CD4-positive, alpha-beta memory T cell (primary cell): ENCODE data around the gene UNC13C. TPM values are rescaled to one million over a fixed set of nuclear protein-coding genes. Genes with fewer than 3 reads are reported as not detected.

ENCODE experiments used
- CTCF ChIA-PET: fragments of 350-600 bp; sonication (Branson Sonifier 250); formaldehyde crosslinking; loops from one replicate; lab custom pipeline; 2021; ENCODE audit warnings: inconsistent platforms; ENCODE audit not compliant: partially characterized antibody; lab: Charles Lee
- POLR2A ChIA-PET: fragments of 350-600 bp; sonication (Branson Sonifier 250); formaldehyde crosslinking; loops from one replicate; lab custom pipeline; 2021; ENCODE audit not compliant: partially characterized antibody; lab: Charles Lee
- DNase-seq, 5 donors: peaks; one replicate each; pipeline versions ENCODE4 v3.0.0 to v3.0.0-alpha.2; 2020 to 2022; ENCODE audit warnings: mixed read lengths in 1 of 5
- H3K27ac ChIP-seq: one replicate; pipeline ENCODE4 v1.7.0; 2013; ENCODE audit warnings: low read depth, low read length
- H3K27me3 ChIP-seq: 2 replicates; pipeline ENCODE4 v1.7.0; 2013; ENCODE audit warnings: mild to moderate bottlenecking, low read length, moderate library complexity; ENCODE audit not compliant: insufficient read depth
- H3K36me3 ChIP-seq: 2 replicates; pipeline ENCODE4 v1.7.0; 2013; ENCODE audit warnings: mild to moderate bottlenecking, low read length, moderate library complexity; ENCODE audit not compliant: insufficient read depth
- H3K4me1 ChIP-seq: 2 replicates; pipeline ENCODE4 v1.7.0; 2013; ENCODE audit warnings: mild to moderate bottlenecking, low read length, moderate library complexity; ENCODE audit not compliant: insufficient read depth
- H3K4me3 ChIP-seq, 2 donors: one replicate each; pipeline ENCODE4 v1.7.0; 2013; ENCODE audit warnings: low read length in 2 of 2, mild to moderate bottlenecking in 1 of 2
- H3K9me3 ChIP-seq, 2 donors: one replicate each; pipeline ENCODE4 v1.7.0; 2013; ENCODE audit warnings: low read length in 2 of 2, control low read depth in 1 of 2; ENCODE audit not compliant: control insufficient read depth in 1 of 2
- H3K27ac Mint-ChIP-seq, 7 donors: one replicate each; pipeline ENCODE4 v1.8.0; 2020 to 2021; ENCODE audit warnings: mixed read lengths in 7 of 7, mild to moderate bottlenecking in 6 of 7, inconsistent platforms in 3 of 7, moderate library complexity in 3 of 7
- H3K27me3 Mint-ChIP-seq, 2 donors: one replicate each; pipeline ENCODE4 v1.8.0; 2020 to 2021; ENCODE audit warnings: mixed read lengths in 2 of 2
- H3K36me3 Mint-ChIP-seq, 2 donors: one replicate each; pipeline ENCODE4 v1.8.0; 2020 to 2021; ENCODE audit warnings: mixed read lengths in 2 of 2, inconsistent platforms in 1 of 2, mild to moderate bottlenecking in 1 of 2
- H3K4me1 Mint-ChIP-seq, 4 donors: one replicate each; pipeline ENCODE4 v1.8.0; 2020 to 2021; ENCODE audit warnings: mixed read lengths in 4 of 4, mild to moderate bottlenecking in 1 of 4
- H3K4me3 Mint-ChIP-seq, 8 donors: one replicate each; pipeline ENCODE4 v1.8.0; 2020 to 2021; ENCODE audit warnings: mixed read lengths in 8 of 8, mild to moderate bottlenecking in 7 of 8, moderate library complexity in 6 of 8, inconsistent platforms in 3 of 8
- H3K9me3 Mint-ChIP-seq, 8 donors: one replicate each; pipeline ENCODE4 v1.8.0; 2020 to 2021; ENCODE audit warnings: mixed read lengths in 8 of 8, mild to moderate bottlenecking in 5 of 8, inconsistent platforms in 3 of 8, moderate library complexity in 1 of 8
- intact Hi-C: fragments of 100-400 bp; cut with micrococcal nuclease; formaldehyde crosslinking; loops from one replicate; pipeline ENCODE4 v1.15.1; 2023
- polyA plus RNA-seq, 2 donors: library from polyadenylated mRNA; unstranded; fragments of 300-500 nt; fragmentation: Illumina TruSeq; gene quantifications; one replicate each; pipeline ENCODE4 v1.2.3, GENCODE V29; 2021
- total RNA-seq, 2 experiments: library from RNA; stranded (reverse); gene quantifications; one replicate each; pipeline ENCODE4 v1.2.3, GENCODE V29; 2021

UNC13C gene
- total and polyA plus RNA-seq, 4 experiments from 2014 or later, result not detected

- Histone ChIP-seq H3K4me3 (no peak overlapping the region), H3K9me3 (no peaks in the 10 kb centered on the region), H3K27me3 (no peaks in the 10 kb centered on the region), H3K4me1 (no peaks in the 10 kb centered on the region), H3K27ac (no peak overlapping the region), H3K36me3 (no peaks in the 10 kb centered on the region)
- CTCF ChIA-PET, result no interaction called here
- Mint-ChIP-seq H3K27ac (no peak overlapping the region), H3K9me3 (peaks cover 0 to 5% (median under 1%) of the 10 kb centered on the region in 8 donors), H3K36me3 (no peaks in the 10 kb centered on the region), H3K4me1 (no peaks in the 10 kb centered on the region), H3K4me3 (no peak overlapping the region), H3K27me3 (peaks cover 2 to 7% of the 10 kb centered on the region in 2 donors)
- intact Hi-C loops, result no loop called here
- no peak for DNase-seq
- POLR2A ChIA-PET, result no interaction called here
These were observed 6.0 kb downstream of the UNC13C start for GRCh38 chr15:53984221-53984620.

- peaks cover 0 to 5% of the 10 kb centered on the region in 2 donors for H3K27me3 Mint-ChIP-seq
- no peaks in the 10 kb centered on the region for H3K4me1 Mint-ChIP-seq
- H3K4me3 Mint-ChIP-seq, result no peak overlapping the region
- no peaks in the 10 kb centered on the region for H3K36me3 Mint-ChIP-seq
- no peak overlapping the region for H3K27ac Mint-ChIP-seq
- DNase-seq, result no peak
- CTCF ChIA-PET, result no interaction called here
- Histone ChIP-seq H3K4me3 (no peak overlapping the region), H3K9me3 (no peaks in the 10 kb centered on the region), H3K4me1 (no peaks in the 10 kb centered on the region), H3K27me3 (no peaks in the 10 kb centered on the region), H3K36me3 (no peaks in the 10 kb centered on the region), H3K27ac (no peak overlapping the region)
- intact Hi-C loops, result no loop called here
- H3K9me3 Mint-ChIP-seq, result peaks cover 0 to 5% (median under 1%) of the 10 kb centered on the region in 8 donors
- POLR2A ChIA-PET, result no interaction called here
These were observed 7.3 kb downstream of the UNC13C start for GRCh38 chr15:53985562-53985961.

GRCh38 chr15:53987480-53987879, 9.2 kb downstream of the UNC13C start:
- H3K27me3 ChIP-seq, result no peaks in the 10 kb centered on the region
- no peak overlapping the region for H3K4me3 ChIP-seq
- Mint-ChIP-seq H3K4me3 (no peak overlapping the region), H3K36me3 (no peaks in the 10 kb centered on the region), H3K27me3 (peaks cover 0 to 4% of the 10 kb centered on the region in 2 donors), H3K9me3 (peaks cover 0 to 5% (median 3%) of the 10 kb centered on the region in 8 donors), H3K4me1 (no peaks in the 10 kb centered on the region), H3K27ac (no peak overlapping the region)
- H3K4me1 ChIP-seq, result no peaks in the 10 kb centered on the region
- H3K9me3 ChIP-seq, result no peaks in the 10 kb centered on the region
- no peak for DNase-seq
- H3K36me3 ChIP-seq, result no peaks in the 10 kb centered on the region
- CTCF ChIA-PET, result no interaction called here
- H3K27ac ChIP-seq, result no peak overlapping the region
- POLR2A ChIA-PET, result no interaction called here
- intact Hi-C loops, result no loop called here

- DNase-seq, result no peak
- no peak overlapping the region for H3K27ac Mint-ChIP-seq
- peaks cover 0 to 2% of the 10 kb centered on the region in 2 donors for H3K27me3 Mint-ChIP-seq
- no peak overlapping the region for H3K27ac ChIP-seq
- H3K9me3 ChIP-seq, result no peaks in the 10 kb centered on the region
- H3K36me3 ChIP-seq, result no peaks in the 10 kb centered on the region
- intact Hi-C loops, result no loop called here
- no peaks in the 10 kb centered on the region for H3K4me1 ChIP-seq
- ChIA-PET CTCF (no interaction called here), POLR2A (no interaction called here)
- H3K4me1 Mint-ChIP-seq, result no peaks in the 10 kb centered on the region
- no peaks in the 10 kb centered on the region for H3K27me3 ChIP-seq
- peaks cover 0 to 2% (median under 1%) of the 10 kb centered on the region in 8 donors for H3K9me3 Mint-ChIP-seq
- H3K4me3 ChIP-seq, result no peak overlapping the region
- no peaks in the 10 kb centered on the region for H3K36me3 Mint-ChIP-seq
- H3K4me3 Mint-ChIP-seq, result no peak overlapping the region
These were observed 29.0 kb downstream of the UNC13C start for GRCh38 chr15:54007256-54007655.

DNA sequence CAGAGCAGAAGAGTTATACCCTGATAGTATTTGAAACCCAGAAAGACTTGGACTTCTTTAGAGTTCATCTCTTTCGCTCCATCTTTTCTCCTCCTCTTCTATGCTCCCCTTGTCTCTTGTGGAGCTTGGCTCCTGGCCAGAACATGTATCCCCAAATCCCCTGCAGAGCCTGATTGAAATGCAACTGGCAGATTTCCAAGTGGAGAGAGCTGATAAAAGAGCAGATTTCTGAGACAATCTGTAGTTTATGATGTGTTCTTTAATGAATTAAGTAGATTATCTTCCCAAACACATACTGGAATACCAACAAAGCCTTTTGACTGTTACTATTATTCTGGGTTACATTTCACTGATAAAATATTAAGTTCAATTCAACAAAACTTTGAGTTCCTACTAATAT, 33.4 kb downstream of the UNC13C start:
- Mint-ChIP-seq H3K27me3 (peaks cover 0 to 2% of the 10 kb centered on the region in 2 donors), H3K9me3 (peaks cover 0 to 6% (median 2%) of the 10 kb centered on the region in 8 donors), H3K36me3 (no peaks in the 10 kb centered on the region), H3K4me3 (no peak overlapping the region), H3K27ac (no peak overlapping the region), H3K4me1 (no peaks in the 10 kb centered on the region)
- H3K4me1 ChIP-seq, result no peaks in the 10 kb centered on the region
- H3K4me3 ChIP-seq, result no peak overlapping the region
- intact Hi-C loops, result no loop called here
- no peaks in the 10 kb centered on the region for H3K27me3 ChIP-seq
- H3K27ac ChIP-seq, result no peak overlapping the region
- ChIA-PET POLR2A (no interaction called here), CTCF (interaction anchor here (0.6 kb wide), 1 partner anchor 9 kb away, joined by 3 read pairs; no protein-coding TSS in a partner anchor)
- DNase-seq, result no peak
- H3K36me3 ChIP-seq, result no peaks in the 10 kb centered on the region
- H3K9me3 ChIP-seq, result no peaks in the 10 kb centered on the region

DNA sequence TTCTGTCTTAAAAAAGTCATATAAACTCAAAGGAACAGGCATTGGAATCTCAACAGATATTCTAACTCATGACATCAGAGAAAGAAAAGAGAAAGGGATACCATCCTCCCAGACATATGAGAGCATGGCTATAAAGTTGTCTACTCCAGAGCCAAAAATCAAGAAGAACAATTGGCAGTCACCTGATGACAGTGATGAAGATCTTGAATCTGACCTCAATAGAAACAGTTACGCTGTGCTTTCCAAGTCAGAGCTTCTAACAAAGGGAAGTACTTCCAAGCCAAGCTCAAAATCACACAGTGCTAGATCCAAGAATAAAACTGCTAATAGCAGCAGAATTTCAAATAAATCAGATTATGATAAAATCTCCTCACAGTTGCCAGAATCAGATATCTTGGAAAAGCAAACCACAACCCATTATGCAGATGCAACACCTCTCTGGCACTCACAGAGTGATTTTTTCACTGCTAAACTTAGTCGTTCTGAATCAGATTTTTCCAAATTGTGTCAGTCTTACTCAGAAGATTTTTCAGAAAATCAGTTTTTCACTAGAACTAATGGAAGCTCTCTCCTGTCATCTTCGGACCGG, 35.9 kb downstream of the UNC13C start:
- H3K4me3 Mint-ChIP-seq, result no peak overlapping the region
- no peaks in the 10 kb centered on the region for H3K27me3 ChIP-seq
- DNase-seq, result no peak
- peaks cover 0 to 2% of the 10 kb centered on the region in 2 donors for H3K27me3 Mint-ChIP-seq
- CTCF ChIA-PET, result no interaction called here
- H3K9me3 ChIP-seq, result no peaks in the 10 kb centered on the region
- no peak overlapping the region for H3K27ac ChIP-seq
- H3K9me3 Mint-ChIP-seq, result peaks cover 0 to 6% (median 2%) of the 10 kb centered on the region in 8 donors
- H3K4me3 ChIP-seq, result no peak overlapping the region
- H3K27ac Mint-ChIP-seq, result no peak overlapping the region
- no peaks in the 10 kb centered on the region for H3K4me1 ChIP-seq
- no peaks in the 10 kb centered on the region for H3K36me3 Mint-ChIP-seq
- H3K36me3 ChIP-seq, result no peaks in the 10 kb centered on the region
- no peaks in the 10 kb centered on the region for H3K4me1 Mint-ChIP-seq
- intact Hi-C loops, result no loop called here
- POLR2A ChIA-PET, result no interaction called here

DNA sequence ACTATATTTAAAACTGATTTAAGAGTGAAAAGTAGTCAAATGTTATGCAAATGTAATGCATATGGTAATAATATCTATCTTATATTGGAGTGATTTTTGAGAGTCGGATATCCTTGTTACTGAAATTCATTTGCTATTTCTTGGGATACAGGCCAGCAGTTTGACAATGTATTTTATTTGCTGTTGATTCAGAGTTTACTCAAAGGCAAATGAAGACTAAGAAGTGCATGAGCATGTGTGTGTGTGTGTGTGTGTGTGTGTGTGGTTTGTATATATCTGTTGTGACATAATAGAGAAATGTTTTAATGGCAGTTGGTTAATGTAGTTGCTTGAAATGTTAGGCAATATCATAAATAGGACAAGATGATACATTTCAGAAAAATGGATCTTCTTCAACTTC, 39.0 kb downstream of the UNC13C start:
- Histone ChIP-seq H3K4me1 (no peaks in the 10 kb centered on the region), H3K4me3 (no peak overlapping the region), H3K9me3 (no peaks in the 10 kb centered on the region), H3K36me3 (no peaks in the 10 kb centered on the region), H3K27ac (no peak overlapping the region), H3K27me3 (no peaks in the 10 kb centered on the region)
- ChIA-PET CTCF (no interaction called here), POLR2A (no interaction called here)
- Mint-ChIP-seq H3K4me3 (no peak overlapping the region), H3K36me3 (no peaks in the 10 kb centered on the region), H3K9me3 (peaks cover 0 to 7% (median 2%) of the 10 kb centered on the region in 8 donors), H3K4me1 (no peaks in the 10 kb centered on the region), H3K27me3 (no peaks in the 10 kb centered on the region), H3K27ac (no peak overlapping the region)
- intact Hi-C loops, result no loop called here
- no peak for DNase-seq
